GM18867 (cell line): Measurements from ENCODE around the gene SDR42E1.

Source experiments
- ATAC-seq: cut with Tn5 transposase; IDR thresholded peaks from one replicate; pipeline ENCODE4 v1.9.1; 2021; ENCODE audit warnings: mild to moderate bottlenecking, moderate library complexity; ENCODE audit not compliant: unreplicated experiment

SDR42E1 gene

DNA sequence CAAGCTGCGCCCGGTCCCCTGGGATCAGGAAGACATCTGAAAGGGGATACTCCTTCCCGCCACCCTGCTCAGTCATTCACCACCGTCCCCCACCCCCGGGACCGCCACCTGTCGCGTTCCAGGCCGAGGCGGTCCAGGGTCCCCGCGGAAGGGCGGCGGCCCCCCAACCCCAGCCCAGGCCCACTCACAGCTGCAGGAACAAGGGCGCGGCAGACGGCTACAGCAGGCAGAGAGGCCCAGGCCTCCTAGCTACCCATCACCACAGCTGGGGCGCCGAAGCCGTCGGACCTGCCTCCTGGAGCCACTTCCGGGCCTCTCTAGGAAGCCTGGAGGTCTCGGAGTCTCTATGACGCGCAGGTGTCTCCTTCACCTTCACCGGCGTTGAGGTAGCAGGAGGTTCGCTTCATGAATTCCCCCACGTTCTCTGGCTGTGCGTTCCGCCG lies at the start of gene SDR42E1:
Gene SDR42E1 (minus strand): TSS at position 272 of the 443 bp plus-strand sequence. CDS start 10,612 bp downstream, outside the sequence.
- peak; percentile 92 for ATAC-seq

DNA sequence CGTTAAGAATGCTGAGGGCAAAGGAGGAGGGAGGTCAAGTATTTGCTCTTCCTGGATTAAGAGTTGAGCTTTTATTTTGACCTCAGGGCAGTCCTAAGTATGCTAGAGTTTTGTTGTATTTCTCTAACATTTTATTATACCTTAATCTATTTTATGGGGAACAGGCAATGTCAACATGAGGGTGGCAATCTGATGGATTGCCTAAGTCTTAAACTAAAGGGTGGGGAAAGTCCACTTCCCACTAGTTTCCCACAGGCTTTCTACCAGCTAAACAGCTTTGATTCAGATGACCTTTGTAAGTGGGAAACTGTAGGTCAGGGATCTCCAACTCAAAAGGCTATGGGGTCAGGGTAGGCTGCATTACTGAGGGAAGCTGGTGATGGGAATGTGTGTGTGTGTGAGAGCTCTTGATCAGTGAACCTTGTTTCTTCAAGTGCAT lies 48.7 kb upstream of the SDR42E1 start:
- no peak for ATAC-seq

DNA sequence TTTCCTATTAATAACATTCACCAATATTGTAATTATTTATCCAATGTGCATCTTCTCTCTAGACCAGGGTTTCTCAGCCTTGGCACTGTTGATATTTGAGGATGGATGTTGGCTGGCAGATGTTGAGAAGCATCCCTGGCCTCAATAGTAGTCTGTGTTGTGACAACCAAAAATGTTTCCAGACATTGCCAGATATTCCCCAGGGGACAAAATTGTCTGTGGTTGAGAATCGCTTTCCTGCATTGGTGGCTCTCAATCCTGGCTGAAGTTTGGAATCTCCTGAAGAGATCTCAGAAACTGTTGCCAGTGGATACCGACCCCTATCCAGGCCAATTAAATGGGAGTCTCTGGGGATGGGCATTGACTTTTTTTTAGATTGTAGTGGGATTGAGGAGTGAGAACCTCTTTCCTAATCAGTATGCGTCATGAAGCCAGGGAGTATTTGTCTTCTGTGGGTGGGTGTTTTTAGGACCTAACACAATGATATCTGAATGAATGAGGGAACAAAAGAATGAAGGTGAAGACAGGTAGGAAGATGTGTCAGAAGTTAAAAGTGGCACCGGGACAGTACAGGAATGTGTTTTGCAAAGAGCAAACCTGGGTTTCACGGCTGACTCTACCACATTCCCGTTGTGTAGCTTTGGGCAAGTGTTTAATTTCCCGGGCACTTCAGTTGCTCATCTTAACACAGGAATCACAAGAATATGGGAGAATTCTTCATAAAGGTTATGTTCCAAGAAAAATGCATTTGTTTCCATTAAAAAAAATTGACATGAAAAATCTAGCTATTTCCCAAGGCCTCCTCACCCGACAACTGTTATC lies 48.1 kb upstream of the SDR42E1 start:
- no peak for ATAC-seq

DNA sequence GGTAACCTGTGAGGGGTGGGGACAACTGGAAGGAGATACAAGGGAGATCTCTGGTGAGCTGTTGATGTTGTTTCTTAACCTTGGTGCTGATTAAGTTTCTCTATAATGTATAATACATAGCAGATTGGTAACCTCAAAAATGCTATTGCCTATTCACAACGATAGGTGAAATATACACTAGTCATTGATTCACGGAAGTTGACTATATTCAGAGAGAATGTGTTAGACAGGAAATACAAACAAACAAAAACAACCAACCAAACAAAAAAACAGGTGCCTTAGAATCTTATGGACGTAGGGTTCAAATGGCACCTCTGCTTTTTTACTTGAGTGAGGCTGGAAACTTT lies 45.3 kb upstream of the SDR42E1 start:
- ATAC-seq, result no peak

GRCh38 chr16:82055728-82056549 lies 44.7 kb upstream of the SDR42E1 start:
- no peak for ATAC-seq

DNA sequence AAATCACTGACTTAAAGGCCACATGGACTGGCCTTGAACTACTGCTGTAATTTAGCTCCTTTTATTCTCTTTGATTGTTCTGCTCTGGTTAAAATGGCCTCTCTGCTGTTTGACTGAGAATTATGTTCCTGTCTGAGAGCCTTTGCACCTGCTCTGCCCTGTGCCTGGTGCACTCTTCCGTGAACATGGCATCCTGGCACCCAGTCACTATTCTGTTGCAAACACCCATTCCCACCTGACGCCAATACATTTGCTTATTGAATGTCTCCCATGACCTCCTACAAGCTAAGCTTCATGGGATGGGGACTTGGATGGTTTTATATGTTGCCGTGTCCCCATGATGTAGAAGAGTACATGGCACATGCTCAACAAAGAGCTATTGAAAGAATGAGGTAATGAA lies 43.8 kb upstream of the SDR42E1 start:
- no peak for ATAC-seq

DNA sequence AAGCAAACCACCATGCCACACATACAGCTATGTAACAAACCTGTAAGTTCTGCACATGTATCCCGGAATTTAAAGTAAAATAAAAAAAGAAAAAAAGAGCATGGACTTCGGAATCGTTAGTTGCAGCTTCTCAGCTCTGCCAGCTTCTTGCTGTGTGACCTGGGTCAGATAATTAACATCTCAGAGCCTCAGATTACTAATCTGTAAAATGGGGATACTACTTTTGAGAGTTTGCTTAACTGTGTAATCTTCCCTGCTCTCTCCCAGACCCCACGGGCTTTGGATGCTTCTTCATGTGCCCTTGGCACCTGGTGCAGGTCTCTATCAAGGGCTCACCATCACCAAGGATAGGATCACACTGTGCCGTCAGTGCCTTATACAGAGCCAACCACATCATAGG lies 40.4 kb upstream of the SDR42E1 start:
- ATAC-seq, result no peak

DNA sequence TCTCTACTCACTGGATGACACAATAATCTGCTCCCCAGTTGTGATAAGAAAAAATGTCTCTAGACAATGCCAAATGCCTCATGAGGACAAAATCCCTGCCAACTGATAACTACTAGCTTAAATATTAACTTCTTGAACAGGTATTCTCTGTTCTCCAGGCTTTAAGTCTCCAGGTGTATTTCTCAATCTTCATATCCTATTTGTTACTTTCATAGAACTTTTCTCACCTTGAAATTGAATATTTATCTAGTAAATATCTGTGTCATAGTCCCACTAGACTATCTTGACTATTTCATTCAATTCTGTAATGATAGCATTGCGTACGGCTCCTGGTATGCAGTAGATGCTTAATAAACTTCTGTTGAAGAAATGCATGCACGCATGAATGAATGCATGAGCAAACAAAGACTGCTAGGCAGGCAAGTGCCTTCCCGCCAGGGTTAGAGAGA lies 39.7 kb upstream of the SDR42E1 start:
- ATAC-seq, result no peak

- no peak for ATAC-seq
Observed at GRCh38 chr16:82050506-82050905, 39.2 kb upstream of the SDR42E1 start.

DNA sequence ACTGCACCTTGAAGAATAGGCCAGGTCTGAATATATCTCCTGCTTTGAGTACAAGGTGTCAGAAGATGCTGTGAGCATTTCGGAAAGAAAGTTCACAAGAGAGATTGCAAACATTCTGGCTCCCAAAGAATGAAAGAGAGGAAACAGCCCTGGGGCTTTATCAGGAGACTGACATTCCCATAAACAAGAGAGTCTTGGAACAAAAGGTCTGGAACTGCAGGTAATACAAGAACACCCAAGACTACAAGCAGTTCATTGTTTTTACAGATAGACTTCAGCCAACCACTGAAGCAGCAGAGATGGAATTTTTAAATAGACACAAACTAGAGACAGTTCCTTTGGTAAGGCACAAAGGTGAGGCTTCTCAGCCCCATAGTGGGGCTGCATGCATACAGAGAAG lies 38.2 kb upstream of the SDR42E1 start:
- no peak for ATAC-seq

DNA sequence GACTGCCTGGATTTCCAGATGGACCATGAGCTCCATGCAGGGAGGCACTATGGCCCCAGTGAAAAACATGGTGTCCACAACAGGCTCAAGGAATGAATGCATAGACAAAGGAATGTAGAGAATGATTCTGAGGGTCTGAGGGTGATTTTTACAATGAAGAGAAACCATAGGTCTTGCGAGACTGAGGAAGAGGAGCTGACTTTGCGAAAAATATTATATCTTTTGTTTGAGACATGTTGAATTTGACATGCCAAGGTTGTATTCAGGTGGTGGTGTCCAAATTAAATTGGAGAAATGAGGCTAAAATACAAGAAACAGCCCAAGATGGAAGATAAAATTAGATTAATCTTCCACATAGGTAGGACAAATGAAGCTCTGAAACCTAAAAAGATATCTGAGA lies 36.5 kb upstream of the SDR42E1 start:
- ATAC-seq, result no peak

DNA sequence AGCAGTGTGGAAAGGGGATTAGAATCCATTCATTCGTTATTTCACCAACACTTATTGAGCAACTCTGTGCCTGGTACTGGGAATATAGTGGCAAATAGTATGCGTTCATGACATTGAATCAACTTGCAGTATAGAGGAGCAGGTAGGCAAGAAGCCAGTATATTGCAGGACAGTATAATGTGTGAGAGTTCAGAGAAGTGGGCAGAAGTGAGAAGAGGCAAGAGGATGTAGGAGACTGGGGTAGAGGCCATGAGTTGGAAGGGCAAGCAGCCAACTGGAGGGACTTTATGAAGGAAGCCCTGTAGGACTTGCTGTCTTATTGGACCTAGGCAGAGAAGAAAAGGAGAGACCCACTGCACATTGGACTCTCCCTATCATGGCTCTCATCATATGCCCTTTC lies 36.1 kb upstream of the SDR42E1 start:
- ATAC-seq, result no peak

DNA sequence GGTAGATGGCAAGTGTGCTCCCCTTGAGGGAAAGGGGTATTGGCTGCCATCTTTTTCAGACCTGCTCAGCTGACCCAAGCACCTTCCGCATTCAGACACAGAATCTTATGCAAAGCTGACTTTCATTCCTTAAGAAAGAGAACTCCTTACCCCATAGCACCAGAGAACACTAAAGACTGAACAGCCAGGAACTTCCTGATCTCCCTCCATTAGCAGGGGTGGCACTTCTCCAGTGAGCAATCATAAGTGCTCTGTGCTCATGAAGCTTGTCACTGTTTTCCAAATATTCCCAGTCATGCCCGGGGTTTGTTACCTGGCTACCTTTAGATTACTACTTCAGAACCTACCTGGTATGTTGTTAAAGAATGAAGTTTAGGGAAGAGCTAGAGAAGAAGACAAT lies 35.7 kb upstream of the SDR42E1 start:
- ATAC-seq, result no peak

DNA sequence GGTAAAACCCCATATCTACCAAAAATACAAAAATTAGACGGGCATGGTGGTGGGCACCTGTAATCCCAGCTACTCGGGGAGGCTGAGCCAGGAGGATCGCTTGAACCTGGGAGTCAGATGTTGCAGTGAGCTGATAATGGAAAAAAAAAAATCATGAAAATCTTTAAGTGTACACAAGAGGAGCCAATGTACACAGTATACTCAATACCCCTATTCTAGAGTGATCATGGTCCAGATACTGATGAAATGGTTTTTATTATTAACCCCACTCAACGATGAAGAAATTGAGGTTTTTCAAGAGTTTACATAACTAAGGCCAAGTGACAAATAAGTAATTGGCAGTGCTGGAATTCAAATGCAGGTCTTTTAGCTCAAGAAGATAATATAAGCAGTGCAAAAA lies 35.3 kb upstream of the SDR42E1 start:
- ATAC-seq, result no peak

DNA sequence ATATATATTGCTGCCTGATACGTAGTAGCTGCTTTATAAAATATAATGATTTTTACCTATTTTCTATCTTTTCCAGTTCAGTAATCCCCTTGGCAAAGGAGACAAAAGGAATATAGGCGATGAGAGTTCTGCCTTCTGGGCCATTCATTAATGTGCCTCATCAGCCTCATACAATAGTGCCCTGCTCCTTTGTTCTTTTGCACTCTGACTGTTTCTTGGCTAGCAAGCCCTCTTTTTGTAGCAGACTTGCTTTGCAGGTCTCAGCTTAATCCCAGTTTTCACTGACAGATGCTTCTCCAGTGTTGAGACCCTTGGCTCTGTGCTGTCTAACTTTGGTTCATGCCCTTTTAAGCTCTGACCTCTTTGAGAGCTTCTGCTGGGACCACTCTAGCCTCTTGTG lies 34.2 kb upstream of the SDR42E1 start:
- no peak for ATAC-seq

- ATAC-seq, result no peak
Observed at GRCh38 chr16:82044585-82044911, 33.3 kb upstream of the SDR42E1 start.

DNA sequence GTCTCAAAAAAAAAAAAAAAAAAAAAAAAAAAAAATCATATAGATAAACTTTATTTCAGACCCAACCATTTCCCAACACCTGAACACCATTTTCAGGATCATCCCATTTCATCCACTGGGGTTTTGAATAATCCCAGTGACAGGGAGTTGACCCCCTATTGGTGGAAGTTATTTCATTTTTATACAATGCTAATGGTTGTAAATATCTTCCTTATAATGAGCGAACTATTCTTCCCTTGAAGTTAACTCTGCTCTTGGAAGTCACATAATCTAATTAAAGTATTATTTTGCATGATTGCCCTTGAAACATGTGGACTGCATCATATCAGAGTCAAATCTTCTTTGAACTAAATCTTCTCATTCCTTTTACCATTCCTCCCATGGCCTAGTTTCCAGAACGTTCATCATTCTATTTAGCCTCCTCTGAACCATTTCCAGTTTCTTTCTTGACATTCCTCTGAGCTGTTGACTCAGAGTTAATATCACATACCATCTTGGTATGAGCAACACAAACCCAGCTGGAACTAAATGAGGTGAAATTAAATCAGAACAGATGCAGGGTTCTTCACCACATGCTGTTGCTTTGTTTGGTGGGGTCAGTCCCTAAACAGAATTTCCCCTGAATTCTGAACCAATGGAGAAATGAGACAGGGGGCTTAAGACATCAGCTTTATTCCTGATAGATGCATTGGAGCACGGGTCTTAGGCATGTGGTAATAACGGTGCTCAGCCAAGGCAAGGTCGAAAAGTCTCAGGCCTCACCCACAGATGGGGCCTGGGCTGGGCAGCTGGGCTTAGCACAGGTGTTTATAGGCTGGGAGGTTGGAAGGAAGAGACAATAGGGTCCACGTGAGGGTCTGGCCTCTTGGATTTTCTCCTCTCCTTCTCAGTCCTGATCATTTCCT lies 32.7 kb upstream of the SDR42E1 start:
- no peak for ATAC-seq

DNA sequence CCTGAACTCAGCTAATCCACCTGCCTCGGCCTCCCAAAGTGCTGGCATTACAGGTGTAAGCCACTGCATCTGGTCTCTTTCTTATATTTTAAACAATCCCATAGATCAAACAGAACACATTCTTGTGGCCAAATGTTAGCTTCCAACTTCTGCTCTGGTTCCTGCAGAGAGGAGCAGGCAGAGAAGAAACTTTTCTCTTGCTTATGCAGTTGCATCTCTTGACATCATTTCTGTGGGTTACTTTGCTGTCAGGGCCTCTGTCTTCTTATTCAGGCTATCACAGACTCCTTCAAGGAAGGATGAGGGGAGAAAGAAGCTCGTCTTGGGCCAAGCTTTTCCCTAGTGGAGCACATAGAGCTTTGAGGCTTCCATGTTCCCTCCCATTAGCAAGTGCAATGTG lies 31.6 kb upstream of the SDR42E1 start:
- ATAC-seq, result no peak

GRCh38 chr16:82042144-82042543 lies 30.9 kb upstream of the SDR42E1 start:
- ATAC-seq, result no peak

- no peak for ATAC-seq
Observed at GRCh38 chr16:82041542-82041941, 30.3 kb upstream of the SDR42E1 start.

GRCh38 chr16:82040296-82040695 lies 29.0 kb upstream of the SDR42E1 start:
- ATAC-seq, result no peak
